ENCODE data around the gene GSN. TPM values are rescaled to one million over a fixed set of nuclear protein-coding genes. Genes with fewer than 3 reads are reported as not detected.

GSN gene
- total and polyA plus RNA-seq, 2 of the 13 experiments (the other 11 are each of a cell fraction or from before 2014, with no cell fraction given): 294 to 307 TPM

GRCh38 chr9:121286973-121287741 is 19.2 kb downstream of the GSN start (continued):
- no peak for TF ChIP-seq ATF7 (IDR thresholded peaks at IDR 0.05)
- no peak for TF ChIP-seq ATF7 (CRISPR knock-in tag; IDR thresholded peaks at IDR 0.05)
- TF ChIP-seq HOXA9 (CRISPR knock-in tag; IDR thresholded peaks at IDR 0.05; ENCODE audit: borderline replicate concordance): no peak
- no peak for TF ChIP-seq SMAD1 (CRISPR knock-in tag; IDR thresholded peaks at IDR 0.05; ENCODE audit: borderline replicate concordance, low read depth)
- peak; percentile 15; the same call in 1 of the 2 replicates for TF ChIP-seq ZNF331 (CRISPR knock-in tag; IDR thresholded peaks at IDR 0.05)
- TF ChIP-seq KMT2B (CRISPR knock-in tag; IDR thresholded peaks at IDR 0.05): no peak
- TF ChIP-seq TBX3 (IDR thresholded peaks at IDR 0.05; ENCODE audit: borderline replicate concordance): no peak
- TF ChIP-seq, protein P1, sequence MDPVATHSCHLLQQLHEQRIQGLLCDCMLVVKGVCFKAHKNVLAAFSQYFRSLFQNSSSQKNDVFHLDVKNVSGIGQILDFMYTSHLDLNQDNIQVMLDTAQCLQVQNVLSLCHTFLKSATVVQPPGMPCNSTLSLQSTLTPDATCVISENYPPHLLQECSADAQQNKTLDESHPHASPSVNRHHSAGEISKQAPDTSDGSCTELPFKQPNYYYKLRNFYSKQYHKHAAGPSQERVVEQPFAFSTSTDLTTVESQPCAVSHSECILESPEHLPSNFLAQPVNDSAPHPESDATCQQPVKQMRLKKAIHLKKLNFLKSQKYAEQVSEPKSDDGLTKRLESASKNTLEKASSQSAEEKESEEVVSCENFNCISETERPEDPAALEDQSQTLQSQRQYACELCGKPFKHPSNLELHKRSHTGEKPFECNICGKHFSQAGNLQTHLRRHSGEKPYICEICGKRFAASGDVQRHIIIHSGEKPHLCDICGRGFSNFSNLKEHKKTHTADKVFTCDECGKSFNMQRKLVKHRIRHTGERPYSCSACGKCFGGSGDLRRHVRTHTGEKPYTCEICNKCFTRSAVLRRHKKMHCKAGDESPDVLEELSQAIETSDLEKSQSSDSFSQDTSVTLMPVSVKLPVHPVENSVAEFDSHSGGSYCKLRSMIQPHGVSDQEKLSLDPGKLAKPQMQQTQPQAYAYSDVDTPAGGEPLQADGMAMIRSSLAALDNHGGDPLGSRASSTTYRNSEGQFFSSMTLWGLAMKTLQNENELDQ (CRISPR knock-in tag; IDR thresholded peaks at IDR 0.05; ENCODE audit: borderline replicate concordance): no peak
- no peak for TF ChIP-seq ZNF563 (CRISPR knock-in tag; IDR thresholded peaks at IDR 0.05)
- TF ChIP-seq, protein P2, sequence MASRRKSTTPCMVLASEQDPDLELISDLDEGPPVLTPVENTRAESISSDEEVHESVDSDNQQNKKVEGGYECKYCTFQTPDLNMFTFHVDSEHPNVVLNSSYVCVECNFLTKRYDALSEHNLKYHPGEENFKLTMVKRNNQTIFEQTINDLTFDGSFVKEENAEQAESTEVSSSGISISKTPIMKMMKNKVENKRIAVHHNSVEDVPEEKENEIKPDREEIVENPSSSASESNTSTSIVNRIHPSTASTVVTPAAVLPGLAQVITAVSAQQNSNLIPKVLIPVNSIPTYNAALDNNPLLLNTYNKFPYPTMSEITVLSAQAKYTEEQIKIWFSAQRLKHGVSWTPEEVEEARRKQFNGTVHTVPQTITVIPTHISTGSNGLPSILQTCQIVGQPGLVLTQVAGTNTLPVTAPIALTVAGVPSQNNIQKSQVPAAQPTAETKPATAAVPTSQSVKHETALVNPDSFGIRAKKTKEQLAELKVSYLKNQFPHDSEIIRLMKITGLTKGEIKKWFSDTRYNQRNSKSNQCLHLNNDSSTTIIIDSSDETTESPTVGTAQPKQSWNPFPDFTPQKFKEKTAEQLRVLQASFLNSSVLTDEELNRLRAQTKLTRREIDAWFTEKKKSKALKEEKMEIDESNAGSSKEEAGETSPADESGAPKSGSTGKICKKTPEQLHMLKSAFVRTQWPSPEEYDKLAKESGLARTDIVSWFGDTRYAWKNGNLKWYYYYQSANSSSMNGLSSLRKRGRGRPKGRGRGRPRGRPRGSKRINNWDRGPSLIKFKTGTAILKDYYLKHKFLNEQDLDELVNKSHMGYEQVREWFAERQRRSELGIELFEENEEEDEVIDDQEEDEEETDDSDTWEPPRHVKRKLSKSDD (CRISPR knock-in tag; IDR thresholded peaks at IDR 0.05; ENCODE audit: low read depth): no peak
- TF ChIP-seq ZNF282 (IDR thresholded peaks at IDR 0.05; ENCODE audit: partially characterized antibody): no peak
- no peak for TF ChIP-seq ZNF780A (CRISPR knock-in tag; IDR thresholded peaks at IDR 0.05)
- no peak for TF ChIP-seq ZNF292 (CRISPR knock-in tag; IDR thresholded peaks at IDR 0.05; ENCODE audit: borderline replicate concordance, low read depth)
- TF ChIP-seq HES4 (CRISPR knock-in tag; IDR thresholded peaks at IDR 0.05; ENCODE audit: borderline replicate concordance): no peak
- TF ChIP-seq CBX1 (IDR thresholded peaks at IDR 0.05; ENCODE audit: low read depth): no peak
- TF ChIP-seq ZNF30 (CRISPR knock-in tag; IDR thresholded peaks at IDR 0.05): no peak
- TF ChIP-seq REPIN1 (CRISPR knock-in tag; IDR thresholded peaks at IDR 0.05; ENCODE audit: borderline replicate concordance, low read depth): no peak
- no peak for TF ChIP-seq YEATS2 (CRISPR knock-in tag; IDR thresholded peaks at IDR 0.05; ENCODE audit: borderline replicate concordance)
- no peak for TF ChIP-seq EZH2 (conservative IDR thresholded peaks at IDR 0.05; ENCODE audit: low read depth, low read length)
- TF ChIP-seq KLF15 (CRISPR knock-in tag; IDR thresholded peaks at IDR 0.05; ENCODE audit: borderline replicate concordance): no peak
- no peak for TF ChIP-seq BHLHE40 (IDR thresholded peaks at IDR 0.05; ENCODE audit: low read length)
- no peak for TF ChIP-seq KAT2B (IDR thresholded peaks at IDR 0.05; ENCODE audit: borderline replicate concordance, low read depth, low read length)

Measured in HepG2 (cell line).